ENCODE data around the gene DSCAM. TPM values are rescaled to one million over a fixed set of nuclear protein-coding genes. Genes with fewer than 3 reads are reported as not detected.

DSCAM gene
- total RNA-seq, 2 experiments from 2014 or later, result not detected

GRCh38 chr21:40752125-40752524 is 94.8 kb downstream of the DSCAM start:
- H3K9me3 ChIP-seq (ENCODE audit: control insufficient read depth in 1 of 2, insufficient read depth in 1 of 2, low read length in 2 of 2), result peaks cover 0 to 11% of the 10 kb centered on the region in 2 experiments
- H3K27ac Mint-ChIP-seq, result no peak overlapping the region
- no peaks in the 10 kb centered on the region for H3K4me1 Mint-ChIP-seq (ENCODE audit: low read depth)
- POLR2A ChIA-PET, result no interaction called here
- no peaks in the 10 kb centered on the region for H3K27me3 ChIP-seq (ENCODE audit: control insufficient read depth in 1 of 2, insufficient read depth in 2 of 2, low read length in 2 of 2)
- no peak for DNase-seq
- H3K4me3 ChIP-seq (ENCODE audit: low read length), result no peak overlapping the region
- CTCF ChIA-PET, result no interaction called here
- peaks cover 13% of the 10 kb centered on the region for H3K27me3 Mint-ChIP-seq
- no peaks in the 10 kb centered on the region for H3K36me3 Mint-ChIP-seq (ENCODE audit: low read depth)
- TF ChIP-seq CTCF (IDR thresholded peaks at IDR 0.05), result no peak
- H3K36me3 ChIP-seq (ENCODE audit: insufficient read depth, low read length), result no peaks in the 10 kb centered on the region
- H3K4me3 Mint-ChIP-seq, result no peak overlapping the region
- no peaks in the 10 kb centered on the region for H3K9me3 Mint-ChIP-seq
- H3K4me1 ChIP-seq (ENCODE audit: insufficient read depth, low read length), result no peaks in the 10 kb centered on the region
- no peak overlapping the region for H3K27ac ChIP-seq (ENCODE audit: low read depth in 1 of 2, low read length in 2 of 2)
- intact Hi-C loops (cut with DNase I, micrococcal nuclease), result no loop called here
- ATAC-seq (ENCODE audit: poor library complexity), result no peak

DNA sequence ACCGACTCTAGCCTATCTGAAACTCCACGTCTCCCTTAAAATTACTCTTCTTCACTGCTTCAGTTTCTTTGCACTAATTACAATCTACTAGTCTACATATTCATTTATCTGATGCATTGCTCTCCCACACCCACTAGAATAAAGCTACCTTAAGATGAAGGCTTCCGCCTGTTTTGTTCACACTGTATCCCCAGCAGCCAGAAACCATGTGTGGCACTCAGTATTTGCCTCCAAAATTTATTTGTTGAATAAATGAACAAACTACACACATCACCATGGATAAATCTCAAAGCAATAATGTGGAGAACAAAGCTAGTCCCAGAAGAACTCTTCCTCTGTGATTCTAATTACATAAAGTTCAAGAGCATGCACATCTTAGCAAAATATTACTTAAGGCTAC is 95.7 kb downstream of the DSCAM start:
- H3K9me3 ChIP-seq (ENCODE audit: control insufficient read depth in 1 of 2, insufficient read depth in 1 of 2, low read length in 2 of 2), result peaks cover 0 to 11% of the 10 kb centered on the region in 2 experiments
- no peak for ATAC-seq (ENCODE audit: poor library complexity)
- no peak overlapping the region for H3K27ac ChIP-seq (ENCODE audit: low read depth in 1 of 2, low read length in 2 of 2)
- no peak for TF ChIP-seq CTCF (IDR thresholded peaks at IDR 0.05)
- no peak overlapping the region for H3K27ac Mint-ChIP-seq
- ChIA-PET POLR2A (no interaction called here), CTCF (no interaction called here)
- H3K27me3 Mint-ChIP-seq, result peaks cover 13% of the 10 kb centered on the region
- no peaks in the 10 kb centered on the region for H3K27me3 ChIP-seq (ENCODE audit: control insufficient read depth in 1 of 2, insufficient read depth in 2 of 2, low read length in 2 of 2)
- intact Hi-C loops (cut with DNase I, micrococcal nuclease), result no loop called here
- no peaks in the 10 kb centered on the region for H3K36me3 Mint-ChIP-seq (ENCODE audit: low read depth)
- H3K36me3 ChIP-seq (ENCODE audit: insufficient read depth, low read length), result no peaks in the 10 kb centered on the region
- H3K9me3 Mint-ChIP-seq, result no peaks in the 10 kb centered on the region
- no peak overlapping the region for H3K4me3 Mint-ChIP-seq
- H3K4me1 ChIP-seq (ENCODE audit: insufficient read depth, low read length), result no peaks in the 10 kb centered on the region
- H3K4me3 ChIP-seq (ENCODE audit: low read length), result no peak overlapping the region
- DNase-seq, result no peak
- H3K4me1 Mint-ChIP-seq (ENCODE audit: low read depth), result no peaks in the 10 kb centered on the region

GRCh38 chr21:40736145-40736544 is 110.8 kb downstream of the DSCAM start:
- Mint-ChIP-seq H3K4me1 (ENCODE audit: low read depth) (no peaks in the 10 kb centered on the region), H3K27me3 (peaks cover 12% of the 10 kb centered on the region), H3K4me3 (no peak overlapping the region), H3K36me3 (ENCODE audit: low read depth) (no peaks in the 10 kb centered on the region), H3K27ac (no peak overlapping the region), H3K9me3 (no peaks in the 10 kb centered on the region)
- no peak for DNase-seq
- H3K4me3 ChIP-seq (ENCODE audit: low read length), result no peak overlapping the region
- H3K36me3 ChIP-seq (ENCODE audit: insufficient read depth, low read length), result no peaks in the 10 kb centered on the region
- H3K27me3 ChIP-seq (ENCODE audit: control insufficient read depth in 1 of 2, insufficient read depth in 2 of 2, low read length in 2 of 2), result no peaks in the 10 kb centered on the region
- peaks cover 0 to 19% of the 10 kb centered on the region in 2 experiments for H3K9me3 ChIP-seq (ENCODE audit: control insufficient read depth in 1 of 2, insufficient read depth in 1 of 2, low read length in 2 of 2)
- ChIA-PET CTCF (no interaction called here), POLR2A (no interaction called here)
- intact Hi-C loops (cut with DNase I, micrococcal nuclease), result no loop called here
- no peaks in the 10 kb centered on the region for H3K4me1 ChIP-seq (ENCODE audit: insufficient read depth, low read length)
- TF ChIP-seq CTCF (IDR thresholded peaks at IDR 0.05), result no peak
- no peak for ATAC-seq (ENCODE audit: poor library complexity)
- H3K27ac ChIP-seq (ENCODE audit: low read depth in 1 of 2, low read length in 2 of 2), result no peak overlapping the region
